ENCODE results near the gene IZUMO1. TPM values are rescaled to one million over a fixed set of nuclear protein-coding genes. Genes with fewer than 3 reads are reported as not detected.

Gene IZUMO1
- total and polyA plus RNA-seq, 11 donors, result 0.13 to 0.93 (median 0.50) TPM

- intact Hi-C loops (cut with DNase I), result no loop called here
These were observed 13.9 kb upstream of the IZUMO1 start for GRCh38 chr19:48760504-48761205.

GRCh38 chr19:48757741-48758144 lies 11.0 kb upstream of the IZUMO1 start:
- Histone ChIP-seq H3K36me3 (no peaks in the 10 kb centered on the region), H3K27me3 (peaks cover 0 to 14% (median 0%) of the 10 kb centered on the region in 9 donors), H3K27ac (no peak overlapping the region), H3K4me3 (no peak overlapping the region), H3K9me3 (no peaks in the 10 kb centered on the region), H3K4me1 (peaks cover 0 to 21% (median 7%) of the 10 kb centered on the region in 12 donors)
- no peak for ATAC-seq
- intact Hi-C loops (cut with DNase I), result no loop called here
- TF ChIP-seq POLR2A (IDR thresholded peaks at IDR 0.05), result no peak
- no peak for TF ChIP-seq CTCF (IDR thresholded peaks at IDR 0.05)
- WGBS, 4 donors, result 89 to 94% (median 93%) methylated on average over 13 to 14 of the region's 14 CpGs
- DNase-seq, result peak in 1 of 5 donors; percentile 11

More at GRCh38 chr19:48760504-48761205, 13.9 kb upstream of the IZUMO1 start:
- peaks cover 0 to 15% (median 0%) of the 10 kb centered on the region in 12 donors for H3K4me1 ChIP-seq
- no peaks in the 10 kb centered on the region for H3K36me3 ChIP-seq
- no peaks in the 10 kb centered on the region for H3K9me3 ChIP-seq
- whole genome bisulfite sequencing, 4 donors, result 57 to 69% (median 62%) methylated on average over 16 of the region's 16 CpGs
- peaks cover 0 to 3% (median 0%) of the 10 kb centered on the region in 9 donors for H3K27me3 ChIP-seq
- ATAC-seq (peak; percentile 28 to 90 (median 44)), DNase-seq (peak in 3 of 5 donors; percentile 29 to 55 (median 50))
- TF ChIP-seq CTCF (IDR thresholded peaks at IDR 0.05), result no peak
- TF ChIP-seq POLR2A (IDR thresholded peaks at IDR 0.05), result no peak
- H3K4me3 ChIP-seq, result no peak overlapping the region
- H3K27ac ChIP-seq, result peak overlapping the region; percentile 23 to 91 (median 68)

GRCh38 chr19:48757089-48757675 lies 10.5 kb upstream of the IZUMO1 start:
- DNase-seq (no peak), ATAC-seq (no peak)
- H3K27me3 ChIP-seq, result peaks cover 0 to 20% (median 4%) of the 10 kb centered on the region in 9 donors
- intact Hi-C loops (cut with DNase I), result no loop called here
- TF ChIP-seq CTCF (IDR thresholded peaks at IDR 0.05) (no peak), POLR2A (IDR thresholded peaks at IDR 0.05) (no peak)
- H3K27ac ChIP-seq, result no peak overlapping the region
- 88 to 95% (median 93%) methylated on average over 11 to 12 of the region's 12 CpGs for WGBS, 4 donors
- no peaks in the 10 kb centered on the region for H3K9me3 ChIP-seq
- H3K4me1 ChIP-seq, result peaks cover 0 to 27% (median 12%) of the 10 kb centered on the region in 12 donors
- no peak overlapping the region for H3K4me3 ChIP-seq
- no peaks in the 10 kb centered on the region for H3K36me3 ChIP-seq

- Histone ChIP-seq H3K27ac (no peak overlapping the region), H3K4me1 (peaks cover 0 to 31% (median 15%) of the 10 kb centered on the region in 12 donors), H3K4me3 (no peak overlapping the region), H3K36me3 (no peaks in the 10 kb centered on the region), H3K27me3 (peaks cover 0 to 25% (median 6%) of the 10 kb centered on the region in 9 donors), H3K9me3 (no peaks in the 10 kb centered on the region)
- 77 to 89% (median 81%) methylated on average over 7 to 9 of the region's 9 CpGs for WGBS, 4 donors
- DNase-seq (no peak), ATAC-seq (no peak)
- intact Hi-C loops (cut with DNase I), result no loop called here
- no peak for TF ChIP-seq POLR2A (IDR thresholded peaks at IDR 0.05)
- no peak for TF ChIP-seq CTCF (IDR thresholded peaks at IDR 0.05)
These were observed 10.0 kb upstream of the IZUMO1 start for GRCh38 chr19:48756686-48757085.
